ENCODE measurements around the gene SRSF4.

DNA sequence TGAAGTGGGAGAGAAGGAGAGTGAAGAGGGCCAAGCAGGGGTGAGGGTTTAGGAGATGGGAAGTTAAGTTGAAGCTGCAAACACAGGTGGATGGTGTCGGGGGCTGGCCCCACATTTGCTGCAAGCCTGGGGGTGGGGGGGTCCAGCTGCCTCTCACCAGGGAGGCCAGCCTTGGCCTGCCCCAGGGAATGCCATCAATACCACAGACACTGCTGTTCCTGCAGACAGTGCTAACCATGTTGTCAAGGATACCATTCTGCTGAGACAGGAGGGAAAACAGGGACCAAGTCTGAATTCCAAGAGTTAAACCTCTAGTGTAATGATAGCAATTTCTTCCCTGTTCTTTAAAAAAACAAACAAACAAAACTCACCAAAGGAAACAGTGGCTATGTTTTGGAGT, 41.0 kb upstream of the SRSF4 start:
- TF ChIP-seq, protein P1, sequence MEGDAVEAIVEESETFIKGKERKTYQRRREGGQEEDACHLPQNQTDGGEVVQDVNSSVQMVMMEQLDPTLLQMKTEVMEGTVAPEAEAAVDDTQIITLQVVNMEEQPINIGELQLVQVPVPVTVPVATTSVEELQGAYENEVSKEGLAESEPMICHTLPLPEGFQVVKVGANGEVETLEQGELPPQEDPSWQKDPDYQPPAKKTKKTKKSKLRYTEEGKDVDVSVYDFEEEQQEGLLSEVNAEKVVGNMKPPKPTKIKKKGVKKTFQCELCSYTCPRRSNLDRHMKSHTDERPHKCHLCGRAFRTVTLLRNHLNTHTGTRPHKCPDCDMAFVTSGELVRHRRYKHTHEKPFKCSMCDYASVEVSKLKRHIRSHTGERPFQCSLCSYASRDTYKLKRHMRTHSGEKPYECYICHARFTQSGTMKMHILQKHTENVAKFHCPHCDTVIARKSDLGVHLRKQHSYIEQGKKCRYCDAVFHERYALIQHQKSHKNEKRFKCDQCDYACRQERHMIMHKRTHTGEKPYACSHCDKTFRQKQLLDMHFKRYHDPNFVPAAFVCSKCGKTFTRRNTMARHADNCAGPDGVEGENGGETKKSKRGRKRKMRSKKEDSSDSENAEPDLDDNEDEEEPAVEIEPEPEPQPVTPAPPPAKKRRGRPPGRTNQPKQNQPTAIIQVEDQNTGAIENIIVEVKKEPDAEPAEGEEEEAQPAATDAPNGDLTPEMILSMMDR (conservative IDR thresholded peaks at IDR 0.05; ENCODE audit: low read depth, low read length), result no peak
- TF ChIP-seq EZH2 (IDR thresholded peaks at IDR 0.05; ENCODE audit: low read length, unreplicated experiment) (no peak), EZH2phosphoT487 (IDR thresholded peaks at IDR 0.05; ENCODE audit: borderline replicate concordance, low read length) (no peak)
